ENCODE data around the gene ATG7.

- TF ChIP-seq, protein P1, sequence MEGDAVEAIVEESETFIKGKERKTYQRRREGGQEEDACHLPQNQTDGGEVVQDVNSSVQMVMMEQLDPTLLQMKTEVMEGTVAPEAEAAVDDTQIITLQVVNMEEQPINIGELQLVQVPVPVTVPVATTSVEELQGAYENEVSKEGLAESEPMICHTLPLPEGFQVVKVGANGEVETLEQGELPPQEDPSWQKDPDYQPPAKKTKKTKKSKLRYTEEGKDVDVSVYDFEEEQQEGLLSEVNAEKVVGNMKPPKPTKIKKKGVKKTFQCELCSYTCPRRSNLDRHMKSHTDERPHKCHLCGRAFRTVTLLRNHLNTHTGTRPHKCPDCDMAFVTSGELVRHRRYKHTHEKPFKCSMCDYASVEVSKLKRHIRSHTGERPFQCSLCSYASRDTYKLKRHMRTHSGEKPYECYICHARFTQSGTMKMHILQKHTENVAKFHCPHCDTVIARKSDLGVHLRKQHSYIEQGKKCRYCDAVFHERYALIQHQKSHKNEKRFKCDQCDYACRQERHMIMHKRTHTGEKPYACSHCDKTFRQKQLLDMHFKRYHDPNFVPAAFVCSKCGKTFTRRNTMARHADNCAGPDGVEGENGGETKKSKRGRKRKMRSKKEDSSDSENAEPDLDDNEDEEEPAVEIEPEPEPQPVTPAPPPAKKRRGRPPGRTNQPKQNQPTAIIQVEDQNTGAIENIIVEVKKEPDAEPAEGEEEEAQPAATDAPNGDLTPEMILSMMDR (IDR thresholded peaks at IDR 0.05; ENCODE audit: low read depth, low read length, missing input control), result no peak
- no peak for TF ChIP-seq FOXA2 (IDR thresholded peaks at IDR 0.05)
- TF ChIP-seq, protein P2, sequence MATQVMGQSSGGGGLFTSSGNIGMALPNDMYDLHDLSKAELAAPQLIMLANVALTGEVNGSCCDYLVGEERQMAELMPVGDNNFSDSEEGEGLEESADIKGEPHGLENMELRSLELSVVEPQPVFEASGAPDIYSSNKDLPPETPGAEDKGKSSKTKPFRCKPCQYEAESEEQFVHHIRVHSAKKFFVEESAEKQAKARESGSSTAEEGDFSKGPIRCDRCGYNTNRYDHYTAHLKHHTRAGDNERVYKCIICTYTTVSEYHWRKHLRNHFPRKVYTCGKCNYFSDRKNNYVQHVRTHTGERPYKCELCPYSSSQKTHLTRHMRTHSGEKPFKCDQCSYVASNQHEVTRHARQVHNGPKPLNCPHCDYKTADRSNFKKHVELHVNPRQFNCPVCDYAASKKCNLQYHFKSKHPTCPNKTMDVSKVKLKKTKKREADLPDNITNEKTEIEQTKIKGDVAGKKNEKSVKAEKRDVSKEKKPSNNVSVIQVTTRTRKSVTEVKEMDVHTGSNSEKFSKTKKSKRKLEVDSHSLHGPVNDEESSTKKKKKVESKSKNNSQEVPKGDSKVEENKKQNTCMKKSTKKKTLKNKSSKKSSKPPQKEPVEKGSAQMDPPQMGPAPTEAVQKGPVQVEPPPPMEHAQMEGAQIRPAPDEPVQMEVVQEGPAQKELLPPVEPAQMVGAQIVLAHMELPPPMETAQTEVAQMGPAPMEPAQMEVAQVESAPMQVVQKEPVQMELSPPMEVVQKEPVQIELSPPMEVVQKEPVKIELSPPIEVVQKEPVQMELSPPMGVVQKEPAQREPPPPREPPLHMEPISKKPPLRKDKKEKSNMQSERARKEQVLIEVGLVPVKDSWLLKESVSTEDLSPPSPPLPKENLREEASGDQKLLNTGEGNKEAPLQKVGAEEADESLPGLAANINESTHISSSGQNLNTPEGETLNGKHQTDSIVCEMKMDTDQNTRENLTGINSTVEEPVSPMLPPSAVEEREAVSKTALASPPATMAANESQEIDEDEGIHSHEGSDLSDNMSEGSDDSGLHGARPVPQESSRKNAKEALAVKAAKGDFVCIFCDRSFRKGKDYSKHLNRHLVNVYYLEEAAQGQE (IDR thresholded peaks at IDR 0.05), result no peak
- no peak for TF ChIP-seq GABPA (IDR thresholded peaks at IDR 0.05 in 1 of 2, conservative IDR thresholded peaks at IDR 0.05 in 1 of 2)
- TF ChIP-seq YY1 (IDR thresholded peaks at IDR 0.05), result no peak
- TF ChIP-seq, protein P3, sequence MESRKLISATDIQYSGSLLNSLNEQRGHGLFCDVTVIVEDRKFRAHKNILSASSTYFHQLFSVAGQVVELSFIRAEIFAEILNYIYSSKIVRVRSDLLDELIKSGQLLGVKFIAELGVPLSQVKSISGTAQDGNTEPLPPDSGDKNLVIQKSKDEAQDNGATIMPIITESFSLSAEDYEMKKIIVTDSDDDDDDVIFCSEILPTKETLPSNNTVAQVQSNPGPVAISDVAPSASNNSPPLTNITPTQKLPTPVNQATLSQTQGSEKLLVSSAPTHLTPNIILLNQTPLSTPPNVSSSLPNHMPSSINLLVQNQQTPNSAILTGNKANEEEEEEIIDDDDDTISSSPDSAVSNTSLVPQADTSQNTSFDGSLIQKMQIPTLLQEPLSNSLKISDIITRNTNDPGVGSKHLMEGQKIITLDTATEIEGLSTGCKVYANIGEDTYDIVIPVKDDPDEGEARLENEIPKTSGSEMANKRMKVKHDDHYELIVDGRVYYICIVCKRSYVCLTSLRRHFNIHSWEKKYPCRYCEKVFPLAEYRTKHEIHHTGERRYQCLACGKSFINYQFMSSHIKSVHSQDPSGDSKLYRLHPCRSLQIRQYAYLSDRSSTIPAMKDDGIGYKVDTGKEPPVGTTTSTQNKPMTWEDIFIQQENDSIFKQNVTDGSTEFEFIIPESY (IDR thresholded peaks at IDR 0.05), result no peak
- no peak for TF ChIP-seq RAD21 (IDR thresholded peaks at IDR 0.05)
- TF ChIP-seq JUND (IDR thresholded peaks at IDR 0.05), result no peak
- TF ChIP-seq MAX (IDR thresholded peaks at IDR 0.05), result no peak
- no peak for TF ChIP-seq HNF4G (IDR thresholded peaks at IDR 0.05)
- no peak for TF ChIP-seq TAF1 (conservative IDR thresholded peaks at IDR 0.05)
- no peak for TF ChIP-seq HNF4A (conservative IDR thresholded peaks at IDR 0.05)
- no peak for TF ChIP-seq SP1 (IDR thresholded peaks at IDR 0.05)
Measured at GRCh38 chr3:11385891-11386290, 113.7 kb downstream of the ATG7 start.
